Lower leg skin (tissue), 4 donors: ENCODE measurements around the gene NRSN2. TPM values are rescaled to one million over a fixed set of nuclear protein-coding genes. Genes with fewer than 3 reads are reported as not detected.

Source experiments
- DNase-seq, 2 donors: peaks; one replicate each; pipeline ENCODE4 v3.0.0-alpha.2; 2019; ENCODE audit warnings: low spot score in 2 of 2
- H3K4me3 ChIP-seq: fragments of 200-600 bp; sonication (generic); 2 replicates; pipeline ENCODE4 v1.5.1; 2017; ENCODE audit warnings: mild to moderate bottlenecking, low read depth; ENCODE audit not compliant: poor library complexity, severe bottlenecking
- POLR2A ChIP-seq, 2 donors: fragments of 450-650 bp; IDR thresholded peaks; one replicate each; pipeline ENCODE4 v1.6.1; 2016 to 2017; ENCODE audit warnings: antibody characterized with exemption in 2 of 2, mild to moderate bottlenecking in 1 of 2, moderate library complexity in 1 of 2
- WGBS, 2 donors: methylation state at CpG; one replicate each; pipeline ENCODE4 v1.1.5; 2018; 5-methylcytosine and 5-hydroxymethylcytosine counted together
- intact Hi-C: fragments of 100-400 bp; cut with DNase I; formaldehyde crosslinking; loops from one replicate; pipeline ENCODE4 v1.15.0; 2023; ENCODE audit warnings: low total_unique reads
- total RNA-seq, 4 donors: library from RNA; depleted of rRNA; stranded (reverse); fragments of >200 nt; gene quantifications; one replicate each; pipeline ENCODE4 v1.1.0, GENCODE V29; 2016
- TF ChIP-seq, protein P1 (sequence below), 3 donors: fragments of 450-650 bp; IDR thresholded peaks; one replicate each; pipeline ENCODE4 v1.5.1; 2016; ENCODE audit warnings: antibody characterized with exemption in 3 of 3, mild to moderate bottlenecking in 3 of 3, moderate library complexity in 2 of 3

The NRSN2 gene
- total RNA-seq, 4 donors from 2014 or later, result 4.4 to 16.6 (median 9.9) TPM

DNA sequence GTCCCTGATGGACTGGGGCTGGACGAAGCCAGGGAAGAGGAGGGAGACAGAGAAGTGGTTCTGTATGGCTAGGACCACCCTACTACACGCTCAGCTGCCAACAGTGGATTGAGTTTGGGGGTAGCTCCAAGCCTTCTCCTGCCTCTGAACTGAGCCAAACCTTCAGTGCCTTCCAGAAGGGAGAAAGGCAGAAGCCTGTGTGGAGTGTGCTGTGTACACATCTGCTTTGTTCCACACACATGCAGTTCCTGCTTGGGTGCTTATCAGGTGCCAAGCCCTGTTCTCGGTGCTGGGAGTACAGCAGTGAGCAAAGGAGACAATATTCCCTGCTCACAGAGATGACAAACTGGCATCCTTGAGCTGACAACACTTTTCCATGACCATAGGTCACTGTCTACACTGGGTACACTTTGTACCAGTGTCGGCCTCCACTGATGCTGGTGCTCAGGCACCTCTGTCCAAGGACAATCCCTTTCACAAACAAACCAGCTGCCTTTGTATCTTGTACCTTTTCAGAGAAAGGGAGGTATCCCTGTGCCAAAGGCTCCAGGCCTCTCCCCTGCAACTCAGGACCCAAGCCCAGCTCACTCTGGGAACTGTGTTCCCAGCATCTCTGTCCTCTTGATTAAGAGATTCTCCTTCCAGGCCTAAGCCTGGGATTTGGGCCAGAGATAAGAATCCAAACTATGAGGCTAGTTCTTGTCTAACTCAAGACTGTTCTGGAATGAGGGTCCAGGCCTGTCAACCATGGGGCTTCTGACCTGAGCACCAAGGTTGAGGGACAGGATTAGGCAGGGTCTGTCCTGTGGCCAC lies 49.9 kb downstream of the NRSN2 start:
- DNase-seq, result no peak
- TF ChIP-seq, protein P1, sequence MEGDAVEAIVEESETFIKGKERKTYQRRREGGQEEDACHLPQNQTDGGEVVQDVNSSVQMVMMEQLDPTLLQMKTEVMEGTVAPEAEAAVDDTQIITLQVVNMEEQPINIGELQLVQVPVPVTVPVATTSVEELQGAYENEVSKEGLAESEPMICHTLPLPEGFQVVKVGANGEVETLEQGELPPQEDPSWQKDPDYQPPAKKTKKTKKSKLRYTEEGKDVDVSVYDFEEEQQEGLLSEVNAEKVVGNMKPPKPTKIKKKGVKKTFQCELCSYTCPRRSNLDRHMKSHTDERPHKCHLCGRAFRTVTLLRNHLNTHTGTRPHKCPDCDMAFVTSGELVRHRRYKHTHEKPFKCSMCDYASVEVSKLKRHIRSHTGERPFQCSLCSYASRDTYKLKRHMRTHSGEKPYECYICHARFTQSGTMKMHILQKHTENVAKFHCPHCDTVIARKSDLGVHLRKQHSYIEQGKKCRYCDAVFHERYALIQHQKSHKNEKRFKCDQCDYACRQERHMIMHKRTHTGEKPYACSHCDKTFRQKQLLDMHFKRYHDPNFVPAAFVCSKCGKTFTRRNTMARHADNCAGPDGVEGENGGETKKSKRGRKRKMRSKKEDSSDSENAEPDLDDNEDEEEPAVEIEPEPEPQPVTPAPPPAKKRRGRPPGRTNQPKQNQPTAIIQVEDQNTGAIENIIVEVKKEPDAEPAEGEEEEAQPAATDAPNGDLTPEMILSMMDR (IDR thresholded peaks at IDR 0.05), result peak in 1 of 3 donors; percentile 38
- no peak for TF ChIP-seq POLR2A (IDR thresholded peaks at IDR 0.05)
- WGBS, 2 donors, result 90 to 94% methylated on average over 4 of the region's 4 CpGs
- no peak overlapping the region for H3K4me3 ChIP-seq
- intact Hi-C loops, result no loop called here

DNA sequence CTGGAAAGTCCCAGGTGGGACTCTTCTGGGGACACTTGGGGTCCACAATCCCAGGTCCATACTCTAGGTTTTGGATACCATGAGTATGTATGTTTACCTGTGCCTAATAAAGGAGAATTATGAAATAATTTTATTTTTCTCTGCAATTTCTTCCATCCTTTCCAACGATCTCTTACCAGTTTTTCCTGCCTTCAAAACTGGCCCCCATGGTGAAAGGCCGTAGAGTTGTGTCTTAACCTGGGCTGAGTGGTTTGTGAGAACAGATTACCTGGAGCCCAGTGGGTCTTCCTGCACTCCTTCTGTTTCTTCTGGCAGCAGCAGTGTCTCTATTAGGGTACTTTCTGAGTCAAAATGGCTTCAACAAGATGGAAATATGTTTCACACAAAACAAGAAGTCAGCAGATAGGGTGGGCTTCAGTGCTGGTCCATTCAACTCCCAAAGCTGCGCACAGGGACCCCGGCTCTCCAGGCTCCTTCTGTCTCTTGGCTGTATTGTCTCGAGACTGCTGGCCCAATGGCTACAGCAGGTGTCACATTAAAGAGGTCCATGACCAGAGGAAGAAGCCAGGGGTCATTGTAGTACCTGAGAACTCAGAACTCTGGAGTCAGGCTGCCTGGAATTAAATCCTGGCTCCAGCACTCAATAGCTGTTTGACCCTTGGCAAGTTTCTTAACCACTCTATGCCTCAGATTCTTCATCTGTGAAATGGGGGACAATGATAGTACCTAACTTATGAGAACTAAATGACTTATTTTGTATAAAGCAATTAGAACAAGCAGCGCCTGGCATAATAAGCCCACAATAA lies 50.7 kb downstream of the NRSN2 start:
- H3K4me3 ChIP-seq, result no peak overlapping the region
- TF ChIP-seq POLR2A (IDR thresholded peaks at IDR 0.05), result no peak
- TF ChIP-seq, protein P1 (IDR thresholded peaks at IDR 0.05), result no peak
- intact Hi-C loops, result no loop called here
- DNase-seq, result no peak
- 78 to 91% methylated on average over 6 of the region's 6 CpGs for WGBS, 2 donors

GRCh38 chr20:399182-399707 lies 52.3 kb downstream of the NRSN2 start:
- DNase-seq, result no peak
- H3K4me3 ChIP-seq, result no peak overlapping the region
- WGBS, 2 donors, result 93 to 95% methylated on average over 9 of the region's 9 CpGs
- intact Hi-C loops, result no loop called here
- TF ChIP-seq, protein P1 (IDR thresholded peaks at IDR 0.05), result no peak
- no peak for TF ChIP-seq POLR2A (IDR thresholded peaks at IDR 0.05)

- no peak for TF ChIP-seq POLR2A (IDR thresholded peaks at IDR 0.05)
- TF ChIP-seq, protein P1 (IDR thresholded peaks at IDR 0.05), result no peak
- H3K4me3 ChIP-seq, result no peak overlapping the region
- WGBS, 2 donors, result 56 to 58% methylated on average over 2 of the region's 2 CpGs
- DNase-seq, result no peak
- intact Hi-C loops, result no loop called here
Observed at GRCh38 chr20:400128-400453, 53.2 kb downstream of the NRSN2 start.

DNA sequence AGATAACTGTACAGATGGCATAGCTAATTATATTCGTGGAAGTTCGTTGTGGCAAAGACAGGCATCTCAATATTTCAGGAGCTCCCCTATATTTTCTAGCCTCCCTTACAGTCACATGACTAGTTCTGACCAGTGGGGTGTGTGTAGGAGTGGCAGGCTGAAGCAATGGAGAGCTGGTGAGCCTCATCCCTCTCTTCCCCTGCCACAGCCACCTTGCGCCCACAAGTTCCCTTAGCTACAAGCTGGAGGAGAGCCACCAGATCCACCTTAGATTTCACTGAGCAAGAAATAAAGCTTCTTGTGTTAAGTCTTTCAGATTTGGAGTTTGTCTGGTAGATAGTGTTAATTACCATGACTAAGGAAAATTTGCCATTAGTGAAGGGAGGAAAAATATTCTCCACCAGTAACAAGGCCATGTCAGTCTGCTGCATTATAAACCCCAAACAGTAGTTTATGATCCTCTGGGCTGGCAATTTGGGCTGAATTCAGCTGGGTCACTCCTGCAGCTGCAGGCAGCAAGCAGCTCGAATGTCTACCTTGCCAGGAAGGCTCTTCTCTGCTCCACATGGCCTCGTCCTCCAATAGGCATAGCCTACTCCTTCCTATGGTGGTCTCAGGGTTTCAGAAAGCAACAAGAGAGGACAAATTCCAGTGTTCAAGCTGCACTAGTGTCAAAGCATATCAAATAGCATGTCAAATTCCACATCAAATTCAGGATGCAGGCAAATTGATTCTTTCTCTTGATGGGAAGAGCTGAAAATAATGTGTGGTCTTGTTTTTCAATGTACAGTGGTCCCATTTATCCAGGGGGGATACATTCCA lies 53.8 kb downstream of the NRSN2 start:
- WGBS, 2 donors, result 68 to 75% methylated on average over 5 of the region's 5 CpGs
- intact Hi-C loops, result no loop called here
- H3K4me3 ChIP-seq, result no peak overlapping the region
- TF ChIP-seq, protein P1 (IDR thresholded peaks at IDR 0.05), result no peak
- no peak for TF ChIP-seq POLR2A (IDR thresholded peaks at IDR 0.05)
- DNase-seq, result no peak
